GM18858 (cell line): Measurements from ENCODE around the gene BIN1.

ENCODE experiments used
- ATAC-seq: cut with Tn5 transposase; IDR thresholded peaks from one replicate; pipeline ENCODE4 v1.9.1; 2021; ENCODE audit not compliant: unreplicated experiment

The BIN1 gene

DNA sequence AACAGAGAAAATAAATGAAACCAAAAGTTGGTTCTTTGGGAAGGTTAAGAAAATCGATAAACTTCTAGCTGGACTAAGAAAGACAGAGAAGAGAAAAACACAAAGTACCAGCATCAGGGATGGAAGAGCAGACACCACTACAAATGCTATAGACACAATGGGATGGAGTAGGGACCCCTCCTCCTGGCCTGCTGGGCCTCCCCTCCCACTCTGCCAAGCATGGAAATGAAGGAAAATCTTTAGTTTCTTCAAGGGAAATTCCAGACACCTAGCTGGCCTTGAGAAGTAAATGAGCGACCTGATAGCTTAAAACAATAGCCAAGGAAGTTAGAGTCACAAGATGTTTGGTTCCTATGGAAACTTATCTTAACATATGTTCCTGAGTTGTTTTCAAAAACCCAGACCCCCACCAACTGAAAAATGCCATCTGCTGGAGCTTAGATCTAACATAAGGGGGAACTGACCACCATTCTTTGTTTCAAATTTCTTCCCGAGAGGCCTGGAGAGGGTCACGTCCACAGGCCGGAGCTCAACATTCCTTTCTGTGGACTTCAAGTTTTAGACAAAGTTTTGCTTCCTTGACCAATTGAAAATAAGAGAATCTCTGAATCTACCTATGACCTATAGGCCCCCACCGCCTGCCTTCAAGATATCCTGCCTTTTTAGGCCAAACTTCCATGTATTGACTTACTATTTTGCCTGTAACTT is 101.9 kb downstream of the BIN1 start:
- no peak for ATAC-seq

- no peak for ATAC-seq
Measured at GRCh38 chr2:127003070-127003800, 103.7 kb downstream of the BIN1 start.

DNA sequence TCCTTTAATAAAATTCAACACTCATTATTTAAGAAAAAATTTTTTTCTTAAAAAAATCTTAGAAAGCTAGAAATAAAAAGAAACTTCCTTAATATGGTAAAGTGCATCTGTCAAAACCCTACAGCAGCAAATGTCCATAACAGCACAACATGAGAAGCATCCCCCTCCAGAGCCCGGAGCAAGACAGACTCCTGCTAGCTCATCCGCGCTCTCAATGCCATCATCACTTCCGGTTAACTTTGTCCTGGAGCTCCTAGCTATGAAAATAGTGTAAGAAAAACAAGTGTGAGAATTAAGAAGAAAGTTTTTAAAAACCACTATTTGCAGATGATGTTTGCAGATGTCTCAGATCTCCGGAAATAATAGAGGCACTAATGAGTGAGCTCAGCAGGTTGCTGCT is 105.2 kb downstream of the BIN1 start:
- ATAC-seq = no peak

- ATAC-seq = no peak
Measured at GRCh38 chr2:127000937-127001336, 106.0 kb downstream of the BIN1 start.

GRCh38 chr2:127000194-127000593 is 106.8 kb downstream of the BIN1 start:
- no peak for ATAC-seq

GRCh38 chr2:126999106-126999756 is 107.7 kb downstream of the BIN1 start:
- ATAC-seq = no peak

DNA sequence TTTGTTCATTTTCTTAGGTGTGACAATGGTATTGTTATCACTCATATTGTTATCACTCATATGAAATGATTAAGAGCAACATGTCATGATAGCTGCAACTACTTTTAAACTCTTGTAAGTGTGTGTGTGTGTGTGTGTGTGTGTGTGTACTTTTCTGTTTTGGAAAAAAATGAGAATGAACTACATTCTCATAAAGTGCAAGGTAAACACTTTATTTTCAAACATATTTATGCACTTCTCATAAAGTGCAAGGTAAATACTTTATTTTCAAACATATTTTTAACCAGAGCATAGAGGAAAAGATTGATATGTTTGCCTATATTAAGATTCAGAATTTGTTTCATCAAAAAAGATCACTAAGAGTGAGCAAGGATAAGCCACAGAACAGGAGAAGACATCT is 108.5 kb downstream of the BIN1 start:
- ATAC-seq = no peak
